Sigmoid colon (tissue), 4 donors: Measurements from ENCODE around the gene AP5Z1.

Experiments used
- CTCF ChIP-seq, 4 experiments: fragments of 450-650 bp in 3 of 4; fragments of 200-600 bp in 1 of 4; IDR thresholded peaks; one replicate each; pipeline ENCODE4 v1.5.1; 2016 to 2019; ENCODE audit warnings: antibody characterized with exemption in 4 of 4, mild to moderate bottlenecking in 3 of 4, moderate library complexity in 2 of 4
- EP300 ChIP-seq, 4 donors: sonication (generic); formaldehyde crosslinking; IDR thresholded peaks; one replicate each; pipeline ENCODE4 v1.6.1; 2017; ENCODE audit warnings: antibody characterized with exemption in 4 of 4
- POLR2A ChIP-seq, 2 donors: fragments of 450-650 bp; IDR thresholded peaks; one replicate each; pipeline ENCODE4 v1.6.1; 2016; ENCODE audit warnings: antibody characterized with exemption in 2 of 2, mild to moderate bottlenecking in 2 of 2, moderate library complexity in 2 of 2
- POLR2AphosphoS5 ChIP-seq, 4 donors: sonication (generic); formaldehyde crosslinking; IDR thresholded peaks; one replicate each; pipeline ENCODE4 v1.6.1; 2017; ENCODE audit warnings: antibody characterized with exemption in 4 of 4

DNA sequence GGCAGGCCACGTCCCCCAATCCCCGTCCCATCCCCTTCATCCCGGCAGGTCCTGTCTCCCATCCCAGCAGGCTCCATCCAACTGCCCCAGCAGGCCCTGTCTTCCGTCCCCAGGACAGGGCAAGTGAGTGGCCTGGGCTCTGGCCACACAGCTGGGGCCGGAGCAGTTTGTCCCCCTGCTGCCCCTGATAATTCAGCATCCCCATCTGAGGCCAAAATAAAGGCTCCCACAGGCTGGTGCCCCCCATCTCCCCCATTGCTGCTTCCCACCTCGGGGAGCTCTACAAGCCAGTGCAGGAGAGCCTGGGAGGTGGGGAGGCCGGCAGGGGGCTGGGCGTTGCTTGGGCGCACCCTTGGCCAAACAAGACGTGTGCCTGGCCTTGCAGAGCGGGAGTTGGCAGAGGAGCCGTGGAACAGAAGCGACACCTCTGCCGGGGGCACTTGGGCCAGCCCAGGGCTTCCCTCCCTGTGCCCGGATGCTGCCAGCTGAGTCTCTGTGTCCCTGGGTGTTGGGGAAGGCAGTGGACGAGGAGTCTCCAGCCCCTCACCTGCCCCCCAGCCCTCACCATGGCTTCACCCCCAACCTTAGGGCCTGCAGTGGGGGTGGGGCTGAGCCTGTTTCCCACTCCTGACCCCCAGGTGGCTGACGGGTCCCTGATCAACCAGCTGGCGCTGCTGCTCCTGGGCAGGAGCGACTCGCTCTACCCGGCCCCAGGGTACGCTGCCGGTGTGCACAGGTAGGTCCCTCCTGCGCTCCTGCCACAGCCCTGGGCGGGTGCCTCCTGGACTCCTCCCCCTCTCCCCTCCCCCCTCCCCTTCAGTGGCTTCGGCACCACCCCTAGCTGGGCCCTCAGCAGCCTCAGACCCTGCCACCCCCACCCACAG, 14.0 kb downstream of the AP5Z1 start:
- TF ChIP-seq POLR2A (IDR thresholded peaks at IDR 0.05) (no peak), CTCF (IDR thresholded peaks at IDR 0.05) (no peak), POLR2AphosphoS5 (IDR thresholded peaks at IDR 0.05) (no peak), EP300 (IDR thresholded peaks at IDR 0.05) (no peak)
